ENCODE measurements around the gene C1QTNF1. TPM values are rescaled to one million over a fixed set of nuclear protein-coding genes. Genes with fewer than 3 reads are reported as not detected.

Gene C1QTNF1
- total RNA-seq, 1 experiment from 2014 or later: 4.0 TPM

DNA sequence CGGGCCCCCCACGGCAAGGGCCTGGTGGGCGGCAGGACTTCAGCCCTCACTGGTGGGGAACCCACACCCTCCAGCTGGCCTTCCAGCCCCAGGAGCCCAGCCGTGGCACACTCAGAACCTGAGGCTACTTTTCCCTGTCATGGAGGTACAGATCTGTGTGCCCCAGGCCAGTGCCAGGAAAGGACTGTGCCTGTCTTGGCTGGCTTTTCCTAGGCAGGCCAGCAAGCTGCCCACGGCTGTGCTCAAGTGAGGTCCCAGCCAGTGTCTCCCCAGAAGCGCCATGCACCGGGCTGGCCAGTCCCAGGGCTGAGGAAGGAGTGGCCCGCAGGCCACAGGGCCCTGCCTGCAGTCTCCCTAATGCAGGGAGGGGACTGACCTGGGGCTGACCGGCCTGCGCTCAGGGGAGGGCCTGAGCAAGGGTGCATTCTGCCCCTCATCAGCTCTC is 67.3 kb downstream of the C1QTNF1 start (continued):
- TF ChIP-seq, protein P1, sequence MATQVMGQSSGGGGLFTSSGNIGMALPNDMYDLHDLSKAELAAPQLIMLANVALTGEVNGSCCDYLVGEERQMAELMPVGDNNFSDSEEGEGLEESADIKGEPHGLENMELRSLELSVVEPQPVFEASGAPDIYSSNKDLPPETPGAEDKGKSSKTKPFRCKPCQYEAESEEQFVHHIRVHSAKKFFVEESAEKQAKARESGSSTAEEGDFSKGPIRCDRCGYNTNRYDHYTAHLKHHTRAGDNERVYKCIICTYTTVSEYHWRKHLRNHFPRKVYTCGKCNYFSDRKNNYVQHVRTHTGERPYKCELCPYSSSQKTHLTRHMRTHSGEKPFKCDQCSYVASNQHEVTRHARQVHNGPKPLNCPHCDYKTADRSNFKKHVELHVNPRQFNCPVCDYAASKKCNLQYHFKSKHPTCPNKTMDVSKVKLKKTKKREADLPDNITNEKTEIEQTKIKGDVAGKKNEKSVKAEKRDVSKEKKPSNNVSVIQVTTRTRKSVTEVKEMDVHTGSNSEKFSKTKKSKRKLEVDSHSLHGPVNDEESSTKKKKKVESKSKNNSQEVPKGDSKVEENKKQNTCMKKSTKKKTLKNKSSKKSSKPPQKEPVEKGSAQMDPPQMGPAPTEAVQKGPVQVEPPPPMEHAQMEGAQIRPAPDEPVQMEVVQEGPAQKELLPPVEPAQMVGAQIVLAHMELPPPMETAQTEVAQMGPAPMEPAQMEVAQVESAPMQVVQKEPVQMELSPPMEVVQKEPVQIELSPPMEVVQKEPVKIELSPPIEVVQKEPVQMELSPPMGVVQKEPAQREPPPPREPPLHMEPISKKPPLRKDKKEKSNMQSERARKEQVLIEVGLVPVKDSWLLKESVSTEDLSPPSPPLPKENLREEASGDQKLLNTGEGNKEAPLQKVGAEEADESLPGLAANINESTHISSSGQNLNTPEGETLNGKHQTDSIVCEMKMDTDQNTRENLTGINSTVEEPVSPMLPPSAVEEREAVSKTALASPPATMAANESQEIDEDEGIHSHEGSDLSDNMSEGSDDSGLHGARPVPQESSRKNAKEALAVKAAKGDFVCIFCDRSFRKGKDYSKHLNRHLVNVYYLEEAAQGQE (IDR thresholded peaks at IDR 0.05; ENCODE audit: low read depth): no peak

DNA sequence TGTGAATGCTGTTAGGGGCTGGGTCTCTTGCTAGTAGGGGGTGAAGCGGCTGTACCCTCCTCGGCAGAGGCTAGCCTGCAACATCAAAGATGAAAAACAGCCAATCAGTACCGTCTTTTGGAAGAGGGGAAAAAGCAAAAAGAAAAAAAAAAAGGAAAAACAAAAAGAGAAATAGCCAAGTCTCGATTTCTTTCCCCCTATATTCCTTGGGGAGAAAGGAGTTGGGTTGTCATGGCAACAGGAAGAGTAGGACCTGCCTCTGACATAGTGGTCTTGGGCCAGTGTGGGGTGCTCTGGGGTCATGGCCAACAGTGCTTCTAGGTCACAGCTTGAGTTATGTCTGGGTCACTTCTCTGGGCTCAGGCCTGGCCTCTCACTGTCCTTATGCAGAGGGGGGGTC is 68.6 kb downstream of the C1QTNF1 start:
- CTCF ChIA-PET: no interaction called here
- Histone ChIP-seq H3K9me2 (ENCODE audit: insufficient read depth) (no peaks in the 10 kb centered on the region), H3K4me3 (replicated peaks in 1 of 2; ENCODE audit: low read depth in 1 of 2, low read length in 2 of 2) (no peak overlapping the region), H3K27me3 (ENCODE audit: insufficient read depth, low read length) (no peaks in the 10 kb centered on the region), H3K27ac (ENCODE audit: low read depth, low read length) (no peak overlapping the region), H3K36me3 (ENCODE audit: control insufficient read depth in 1 of 2, insufficient read depth in 2 of 2, low read length in 2 of 2) (no peaks in the 10 kb centered on the region), H3K9ac (ENCODE audit: low read length) (no peak overlapping the region), H3K79me2 (ENCODE audit: insufficient read depth, low read length) (no peaks in the 10 kb centered on the region), H3K9me3 (ENCODE audit: control insufficient read depth in 1 of 2, insufficient read depth in 1 of 2, low read depth in 1 of 2, low read length in 2 of 2) (no peaks in the 10 kb centered on the region), H3K4me2 (ENCODE audit: low read length) (no peak overlapping the region), H4K20me1 (ENCODE audit: insufficient read depth) (no peaks in the 10 kb centered on the region), H2AFZ (ENCODE audit: low read depth, low read length, poor library complexity, severe bottlenecking) (no peak overlapping the region), H3K4me1 (ENCODE audit: control insufficient read depth in 1 of 2, insufficient read depth in 2 of 2, low read length in 2 of 2) (no peaks in the 10 kb centered on the region; a peak in 1 of 4 replicates)
- POLR2A ChIA-PET: no interaction called here
- DNase-seq (ENCODE audit: low read depth, low spot score) (no peak), ATAC-seq (no peak)
- intact Hi-C loops (cut with micrococcal nuclease): no loop called here
- no TSS peak for BruUV-seq (replicated peaks)
- RAD21 ChIA-PET (ENCODE audit: low non-redundant PET in 1 of 2, low total read pairs in 2 of 2, uncharacterized antibody in 2 of 2, unreplicated experiment in 2 of 2): no interaction called here
- TF ChIP-seq FOSL1 (IDR thresholded peaks at IDR 0.05; ENCODE audit: low read depth) (no peak), SRF (IDR thresholded peaks at IDR 0.05; ENCODE audit: low read depth) (no peak), CEBPB (IDR thresholded peaks at IDR 0.05; ENCODE audit: low read depth) (no peak), SP1 (IDR thresholded peaks at IDR 0.05; ENCODE audit: low read depth) (no peak), EZH2phosphoT487 (IDR thresholded peaks at IDR 0.05; ENCODE audit: borderline replicate concordance) (no peak), JUND (IDR thresholded peaks at IDR 0.05) (no peak), ELF1 (IDR thresholded peaks at IDR 0.05; ENCODE audit: borderline replicate concordance, low read depth) (no peak), YY1 (IDR thresholded peaks at IDR 0.05; ENCODE audit: extremely low read depth, insufficient replicate concordance, low read depth, low read length) (no peak), EGR1 (IDR thresholded peaks at IDR 0.05; ENCODE audit: low read depth) (no peak), ZFX (IDR thresholded peaks at IDR 0.05) (no peak)
- TF ChIP-seq, protein P1 (IDR thresholded peaks at IDR 0.05; ENCODE audit: low read depth): no peak
- TF ChIP-seq, protein P2, sequence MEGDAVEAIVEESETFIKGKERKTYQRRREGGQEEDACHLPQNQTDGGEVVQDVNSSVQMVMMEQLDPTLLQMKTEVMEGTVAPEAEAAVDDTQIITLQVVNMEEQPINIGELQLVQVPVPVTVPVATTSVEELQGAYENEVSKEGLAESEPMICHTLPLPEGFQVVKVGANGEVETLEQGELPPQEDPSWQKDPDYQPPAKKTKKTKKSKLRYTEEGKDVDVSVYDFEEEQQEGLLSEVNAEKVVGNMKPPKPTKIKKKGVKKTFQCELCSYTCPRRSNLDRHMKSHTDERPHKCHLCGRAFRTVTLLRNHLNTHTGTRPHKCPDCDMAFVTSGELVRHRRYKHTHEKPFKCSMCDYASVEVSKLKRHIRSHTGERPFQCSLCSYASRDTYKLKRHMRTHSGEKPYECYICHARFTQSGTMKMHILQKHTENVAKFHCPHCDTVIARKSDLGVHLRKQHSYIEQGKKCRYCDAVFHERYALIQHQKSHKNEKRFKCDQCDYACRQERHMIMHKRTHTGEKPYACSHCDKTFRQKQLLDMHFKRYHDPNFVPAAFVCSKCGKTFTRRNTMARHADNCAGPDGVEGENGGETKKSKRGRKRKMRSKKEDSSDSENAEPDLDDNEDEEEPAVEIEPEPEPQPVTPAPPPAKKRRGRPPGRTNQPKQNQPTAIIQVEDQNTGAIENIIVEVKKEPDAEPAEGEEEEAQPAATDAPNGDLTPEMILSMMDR (IDR thresholded peaks at IDR 0.05 in 2 of 3, conservative IDR thresholded peaks at IDR 0.05 in 1 of 3; ENCODE audit: borderline replicate concordance in 1 of 3, insufficient read depth in 1 of 3, low read depth in 2 of 3, low read length in 2 of 3): no peak
- TF ChIP-seq, protein P3, sequence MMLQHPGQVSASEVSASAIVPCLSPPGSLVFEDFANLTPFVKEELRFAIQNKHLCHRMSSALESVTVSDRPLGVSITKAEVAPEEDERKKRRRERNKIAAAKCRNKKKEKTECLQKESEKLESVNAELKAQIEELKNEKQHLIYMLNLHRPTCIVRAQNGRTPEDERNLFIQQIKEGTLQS (IDR thresholded peaks at IDR 0.05): no peak
- TF ChIP-seq, protein P4, sequence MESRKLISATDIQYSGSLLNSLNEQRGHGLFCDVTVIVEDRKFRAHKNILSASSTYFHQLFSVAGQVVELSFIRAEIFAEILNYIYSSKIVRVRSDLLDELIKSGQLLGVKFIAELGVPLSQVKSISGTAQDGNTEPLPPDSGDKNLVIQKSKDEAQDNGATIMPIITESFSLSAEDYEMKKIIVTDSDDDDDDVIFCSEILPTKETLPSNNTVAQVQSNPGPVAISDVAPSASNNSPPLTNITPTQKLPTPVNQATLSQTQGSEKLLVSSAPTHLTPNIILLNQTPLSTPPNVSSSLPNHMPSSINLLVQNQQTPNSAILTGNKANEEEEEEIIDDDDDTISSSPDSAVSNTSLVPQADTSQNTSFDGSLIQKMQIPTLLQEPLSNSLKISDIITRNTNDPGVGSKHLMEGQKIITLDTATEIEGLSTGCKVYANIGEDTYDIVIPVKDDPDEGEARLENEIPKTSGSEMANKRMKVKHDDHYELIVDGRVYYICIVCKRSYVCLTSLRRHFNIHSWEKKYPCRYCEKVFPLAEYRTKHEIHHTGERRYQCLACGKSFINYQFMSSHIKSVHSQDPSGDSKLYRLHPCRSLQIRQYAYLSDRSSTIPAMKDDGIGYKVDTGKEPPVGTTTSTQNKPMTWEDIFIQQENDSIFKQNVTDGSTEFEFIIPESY (IDR thresholded peaks at IDR 0.05; ENCODE audit: extremely low read depth, insufficient replicate concordance, low read length): no peak

All from HCT116 (cell line).